Calu3 (cell line): Measurements from ENCODE around the gene LYPD6B. TPM values are rescaled to one million over a fixed set of nuclear protein-coding genes. Genes with fewer than 3 reads are reported as not detected.

Source experiments
- BruUV-seq: library from RNA; stranded (reverse); fragments of 400-500 nt; replicated peaks from 2 replicates; lab custom pipeline; 2021; lab: Mats Ljungman, UMichigan
- CTCF ChIA-PET: fragments of 300-600 bp; sonication (Branson Sonifier 250); formaldehyde crosslinking; loops from one replicate; lab custom pipeline; 2022; ENCODE audit warnings: antibody characterized with exemption; lab: Charles Lee
- DNase-seq: peaks from one replicate; pipeline ENCODE4 v3.0.0; 2022
- H3K27ac Mint-ChIP-seq: one replicate; pipeline ENCODE4 v1.8.0; 2022; ENCODE audit warnings: mixed read lengths; ENCODE audit not compliant: unreplicated experiment
- H3K27me3 Mint-ChIP-seq: one replicate; pipeline ENCODE4 v1.8.0; 2022; ENCODE audit warnings: mixed read lengths; ENCODE audit not compliant: unreplicated experiment
- H3K36me3 Mint-ChIP-seq: one replicate; pipeline ENCODE4 v1.8.0; 2022; ENCODE audit warnings: mild to moderate bottlenecking, moderate library complexity, mixed read lengths; ENCODE audit not compliant: insufficient read depth, unreplicated experiment
- H3K4me1 Mint-ChIP-seq: one replicate; pipeline ENCODE4 v1.8.0; 2022; ENCODE audit warnings: mild to moderate bottlenecking, low read depth, mixed read lengths; ENCODE audit not compliant: unreplicated experiment
- H3K4me3 Mint-ChIP-seq: one replicate; pipeline ENCODE4 v1.8.0; 2022; ENCODE audit warnings: mild to moderate bottlenecking, low read depth, moderate library complexity, mixed read lengths; ENCODE audit not compliant: unreplicated experiment
- H3K9me3 Mint-ChIP-seq: one replicate; pipeline ENCODE4 v1.8.0; 2022; ENCODE audit warnings: low read depth, mixed read lengths; ENCODE audit not compliant: unreplicated experiment
- intact Hi-C: fragments of 100-400 bp; cut with micrococcal nuclease; formaldehyde crosslinking; loops from one replicate; pipeline ENCODE4 v1.10.0; 2022; ENCODE audit not compliant: unreplicated experiment
- total RNA-seq: library from RNA; stranded (reverse); gene quantifications from 2 replicates; pipeline ENCODE4 v1.2.3, GENCODE V29; 2022
- TF ChIP-seq, protein P1 (sequence below): fragments of 200-600 bp; IDR thresholded peaks from one replicate; pipeline ENCODE4 v1.8.0; 2022; ENCODE audit warnings: antibody characterized with exemption; ENCODE audit not compliant: unreplicated experiment

Gene LYPD6B
- total RNA-seq, 1 experiment from 2014 or later, result 0.87 TPM

DNA sequence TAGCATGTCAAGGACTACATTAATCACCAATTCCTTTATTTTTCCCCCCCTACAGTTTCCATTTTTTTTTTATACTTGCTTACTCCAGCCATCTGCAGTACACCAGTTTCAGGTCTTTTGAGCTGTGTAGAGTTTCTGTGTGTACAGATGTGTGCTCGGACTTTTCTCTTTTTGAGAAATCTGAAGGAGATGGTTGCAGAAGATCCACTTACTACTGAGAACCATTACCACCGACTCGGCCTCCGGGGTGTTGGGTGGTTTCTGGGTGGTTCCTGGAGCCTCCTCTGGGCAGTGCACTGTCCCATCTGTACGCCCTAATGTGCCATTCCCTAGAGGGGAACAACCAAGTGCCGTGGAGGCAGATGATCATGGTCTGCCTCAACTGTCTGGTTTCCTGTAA is 15.4 kb upstream of the LYPD6B start:
- TF ChIP-seq, protein P1, sequence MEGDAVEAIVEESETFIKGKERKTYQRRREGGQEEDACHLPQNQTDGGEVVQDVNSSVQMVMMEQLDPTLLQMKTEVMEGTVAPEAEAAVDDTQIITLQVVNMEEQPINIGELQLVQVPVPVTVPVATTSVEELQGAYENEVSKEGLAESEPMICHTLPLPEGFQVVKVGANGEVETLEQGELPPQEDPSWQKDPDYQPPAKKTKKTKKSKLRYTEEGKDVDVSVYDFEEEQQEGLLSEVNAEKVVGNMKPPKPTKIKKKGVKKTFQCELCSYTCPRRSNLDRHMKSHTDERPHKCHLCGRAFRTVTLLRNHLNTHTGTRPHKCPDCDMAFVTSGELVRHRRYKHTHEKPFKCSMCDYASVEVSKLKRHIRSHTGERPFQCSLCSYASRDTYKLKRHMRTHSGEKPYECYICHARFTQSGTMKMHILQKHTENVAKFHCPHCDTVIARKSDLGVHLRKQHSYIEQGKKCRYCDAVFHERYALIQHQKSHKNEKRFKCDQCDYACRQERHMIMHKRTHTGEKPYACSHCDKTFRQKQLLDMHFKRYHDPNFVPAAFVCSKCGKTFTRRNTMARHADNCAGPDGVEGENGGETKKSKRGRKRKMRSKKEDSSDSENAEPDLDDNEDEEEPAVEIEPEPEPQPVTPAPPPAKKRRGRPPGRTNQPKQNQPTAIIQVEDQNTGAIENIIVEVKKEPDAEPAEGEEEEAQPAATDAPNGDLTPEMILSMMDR, result no peak
- intact Hi-C loops, result no loop called here
- Mint-ChIP-seq H3K27ac (no peak overlapping the region), H3K9me3 (no peaks in the 10 kb centered on the region), H3K27me3 (no peaks in the 10 kb centered on the region), H3K4me1 (peaks cover 18% of the 10 kb centered on the region), H3K4me3 (no peak overlapping the region), H3K36me3 (no peaks in the 10 kb centered on the region)
- CTCF ChIA-PET, result no interaction called here
- BruUV-seq, result no TSS peak
- no peak for DNase-seq

- no peak for DNase-seq
- BruUV-seq, result no TSS peak
- Mint-ChIP-seq H3K27ac (no peak overlapping the region), H3K4me1 (peaks cover 10% of the 10 kb centered on the region), H3K27me3 (no peaks in the 10 kb centered on the region), H3K9me3 (no peaks in the 10 kb centered on the region), H3K36me3 (no peaks in the 10 kb centered on the region), H3K4me3 (no peak overlapping the region)
- intact Hi-C loops, result no loop called here
- TF ChIP-seq, protein P1, result no peak
- CTCF ChIA-PET, result no interaction called here
Measured at GRCh38 chr2:149027590-149028250, 10.8 kb upstream of the LYPD6B start.

DNA sequence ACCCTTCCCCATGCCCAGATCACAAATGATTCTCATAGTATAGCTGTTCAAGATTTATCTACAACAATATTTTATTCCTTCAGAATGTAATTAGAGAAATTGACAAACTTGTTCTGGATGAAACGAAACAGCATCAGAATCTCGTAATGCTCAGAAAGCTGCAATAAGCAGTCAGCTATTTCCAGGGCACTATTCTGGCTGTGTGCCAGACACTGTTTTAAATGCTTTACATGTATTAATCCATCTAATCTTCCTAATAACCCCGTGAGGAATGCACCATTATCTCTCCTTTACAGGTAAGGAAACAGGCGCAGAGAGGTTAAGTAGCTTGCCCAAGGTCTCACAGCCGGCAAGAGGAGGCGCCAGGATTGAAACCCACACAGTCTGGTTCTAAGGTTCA is 10.1 kb upstream of the LYPD6B start:
- Mint-ChIP-seq H3K27ac (no peak overlapping the region), H3K4me1 (peaks cover 10% of the 10 kb centered on the region), H3K4me3 (no peak overlapping the region), H3K9me3 (no peaks in the 10 kb centered on the region), H3K36me3 (no peaks in the 10 kb centered on the region), H3K27me3 (peaks cover 3% of the 10 kb centered on the region)
- DNase-seq, result no peak
- intact Hi-C loops, result no loop called here
- CTCF ChIA-PET, result no interaction called here
- TF ChIP-seq, protein P1, result no peak
- BruUV-seq, result no TSS peak

DNA sequence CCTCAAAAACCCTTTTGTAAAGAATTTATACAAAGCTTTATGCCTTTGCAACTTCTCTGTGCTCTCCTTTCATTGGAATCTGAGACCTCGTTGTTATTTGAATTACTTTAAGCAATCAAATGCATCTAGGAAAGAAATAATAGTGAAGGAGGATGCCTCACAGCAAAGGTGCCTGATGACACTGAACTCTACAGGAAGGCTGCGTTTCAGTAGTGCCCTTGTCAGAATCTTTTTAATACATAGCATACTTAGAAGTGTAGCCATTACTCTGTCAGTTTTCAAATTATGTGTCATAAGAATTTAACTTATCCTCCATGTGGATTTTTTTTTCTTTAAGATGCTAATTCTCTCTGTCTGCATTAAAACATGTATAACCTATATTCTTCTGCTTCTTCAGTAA is 9.6 kb upstream of the LYPD6B start:
- Mint-ChIP-seq H3K27me3 (peaks cover 8% of the 10 kb centered on the region), H3K36me3 (no peaks in the 10 kb centered on the region), H3K9me3 (no peaks in the 10 kb centered on the region), H3K4me3 (no peak overlapping the region), H3K27ac (no peak overlapping the region), H3K4me1 (peaks cover 10% of the 10 kb centered on the region)
- TF ChIP-seq, protein P1, result no peak
- no peak for DNase-seq
- no TSS peak for BruUV-seq
- CTCF ChIA-PET, result no interaction called here
- intact Hi-C loops, result no loop called here
